Endothelial cell of umbilical vein (primary cell): Measurements from ENCODE around the gene NPPB. TPM values are rescaled to one million over a fixed set of nuclear protein-coding genes. Genes with fewer than 3 reads are reported as not detected.

Experiments used
- BruUV-seq: library from RNA; stranded (reverse); fragments of 400-500 nt; replicated peaks from 2 replicates; lab custom pipeline; 2021; lab: Mats Ljungman, UMichigan
- CTCF ChIA-PET: fragments of 300-600, 350-600 bp; sonication (Branson Sonifier 250); formaldehyde crosslinking; loops from one replicate; lab custom pipeline; 2021; ENCODE audit warnings: antibody characterized with exemption, inconsistent platforms; lab: Charles Lee
- POLR2A ChIA-PET: fragments of 300-600, 350-600 bp; sonication (Branson Sonifier 250); formaldehyde crosslinking; loops from one replicate; lab custom pipeline; 2021; ENCODE audit warnings: antibody characterized with exemption, inconsistent platforms; lab: Charles Lee
- DNase-seq: peaks from one replicate; pipeline ENCODE4 v3.0.0-alpha.2; 2011; ENCODE audit warnings: low read depth, low spot score
- FAIRE-seq: peaks from 2 replicates; lab custom pipeline; 2011; peaks lifted over from hg19 to GRCh38; lab: Jason Lieb, UNC
- H2AFZ ChIP-seq: 2 replicates; pipeline ENCODE4 v1.6.0; 2012; ENCODE audit warnings: low read depth, low read length, control low read depth, inconsistent platforms
- H3K27ac ChIP-seq: 2 replicates; pipeline ENCODE4 v1.5.1; 2011; ENCODE audit warnings: low read depth, mild to moderate bottlenecking, control low read depth, low read length, moderate library complexity; ENCODE audit not compliant: insufficient read depth
- H3K27me3 ChIP-seq, 2 experiments: 2 replicates each; pipeline versions ENCODE4 v1.6.0 to v1.6.1; 2011; ENCODE audit warnings: low read length in 2 of 2, mixed read lengths in 1 of 2; ENCODE audit not compliant: control insufficient read depth in 2 of 2, insufficient read depth in 2 of 2
- H3K36me3 ChIP-seq, 2 experiments: 2 replicates in 1 of 2; 3 replicates in 1 of 2; pipeline ENCODE4 v1.5.1; 2011; ENCODE audit warnings: low read length in 2 of 2, mild to moderate bottlenecking in 1 of 2, moderate library complexity in 1 of 2; ENCODE audit not compliant: control insufficient read depth in 2 of 2, insufficient read depth in 2 of 2; ENCODE audit errors: extremely low read depth in 1 of 2
- H3K4me1 ChIP-seq: 3 replicates; pipeline ENCODE4 v1.5.1; 2011; ENCODE audit warnings: mild to moderate bottlenecking, low read length; ENCODE audit not compliant: control insufficient read depth, insufficient read depth; ENCODE audit errors: extremely low read depth
- H3K4me2 ChIP-seq: 2 replicates; pipeline ENCODE4 v1.6.1; 2011; ENCODE audit warnings: low read length, control low read depth, mixed read lengths; ENCODE audit not compliant: insufficient read depth
- H3K4me3 ChIP-seq, 3 experiments: fragments of 200-600 bp in 1 of 3; sonication (generic), shearing (Covaris generic) in 1 of 3; replicated peaks in 1 of 3; 2 replicates each; pipeline ENCODE4 v1.5.1; 2011 to 2016; ENCODE audit warnings: control low read depth in 3 of 3, low read length in 3 of 3, mild to moderate bottlenecking in 2 of 3, inconsistent platforms in 1 of 3, low read depth in 1 of 3, moderate library complexity in 1 of 3; ENCODE audit not compliant: insufficient read depth in 1 of 3
- H3K79me2 ChIP-seq: 2 replicates; pipeline ENCODE4 v1.6.0; 2012; ENCODE audit warnings: low read length, inconsistent platforms; ENCODE audit not compliant: control insufficient read depth, insufficient read depth
- H3K9ac ChIP-seq: replicated peaks from 2 replicates; pipeline ENCODE3; 2011; ENCODE audit warnings: low read length, control low read depth; ENCODE audit not compliant: insufficient read depth; ENCODE audit errors: extremely low read depth
- H3K9me1 ChIP-seq: replicated peaks from 3 replicates; pipeline ENCODE4 v1.6.0; 2011; ENCODE audit warnings: mild to moderate bottlenecking, low read length; ENCODE audit not compliant: control insufficient read depth, insufficient read depth; ENCODE audit errors: extremely low read depth
- H3K9me3 ChIP-seq: replicated peaks from 2 replicates; pipeline ENCODE4 v1.5.1; 2012; ENCODE audit warnings: low read length, inconsistent platforms; ENCODE audit not compliant: control insufficient read depth, insufficient read depth
- H4K20me1 ChIP-seq: replicated peaks from 2 replicates; pipeline ENCODE3; 2011; ENCODE audit warnings: mild to moderate bottlenecking, low read length; ENCODE audit not compliant: control insufficient read depth, insufficient read depth; ENCODE audit errors: extremely low read depth
- EZH2 ChIP-seq: IDR thresholded peaks from 2 replicates; pipeline ENCODE4 v1.6.1; 2012; ENCODE audit warnings: borderline replicate concordance, low read depth, mild to moderate bottlenecking, moderate library complexity, low read length, inconsistent platforms; ENCODE audit not compliant: severe bottlenecking
- GATA2 ChIP-seq: IDR thresholded peaks from 2 replicates; pipeline ENCODE4 v1.7.0; 2011; ENCODE audit warnings: low read depth, mild to moderate bottlenecking, moderate library complexity, mixed read lengths, low read length; ENCODE audit not compliant: insufficient read length, insufficient read depth
- JUN ChIP-seq: IDR thresholded peaks from 2 replicates; pipeline ENCODE4 v1.6.1; 2011; ENCODE audit warnings: borderline replicate concordance, low read depth; ENCODE audit not compliant: insufficient read length, insufficient read depth
- MYC ChIP-seq: IDR thresholded peaks from one replicate; pipeline ENCODE4 v1.6.1; 2011; ENCODE audit warnings: mild to moderate bottlenecking, low read depth, low read length
- POLR2A ChIP-seq: IDR thresholded peaks from 2 replicates; pipeline ENCODE4 v1.6.1; 2012; ENCODE audit warnings: low read depth, mild to moderate bottlenecking, control low read depth, low read length
- POLR2AphosphoS5 ChIP-seq: IDR thresholded peaks from 2 replicates; pipeline ENCODE4 v1.6.1; 2012; ENCODE audit warnings: low read depth, mild to moderate bottlenecking, control low read depth, low read length, moderate library complexity; ENCODE audit not compliant: insufficient read depth
- dilution Hi-C: fragments of 300-500 bp; cut with MboI; formaldehyde crosslinking; loops from one replicate; pipeline ENCODE4 v1.15.0; 2019; ENCODE audit warnings: low sequenced_read_pairs; ENCODE audit not compliant: extremely low pct_ligation_motif_present
- intact Hi-C: fragments of 100-400 bp; cut with micrococcal nuclease; formaldehyde crosslinking; loops from one replicate; pipeline ENCODE4 v1.10.0; 2022
- polyA plus RNA-seq, 4 experiments: library from polyadenylated mRNA; depleted of rRNA in 3 of 4; stranded (reverse) in 3 of 4; unstranded in 1 of 4; fragments of >200 nt; gene quantifications; 2 replicates each; pipeline versions ENCODE4 v1.2.1 to v1.2.3, GENCODE V29; 2011 to 2012; ENCODE audit warnings: missing spikeins in 1 of 4
- total RNA-seq: library from RNA; stranded (reverse); gene quantifications from 2 replicates; pipeline ENCODE4 v1.2.3, GENCODE V29; 2021
- TF ChIP-seq, protein P1 (sequence below): IDR thresholded peaks from 2 replicates; pipeline ENCODE4 v1.6.1; 2011; ENCODE audit not compliant: insufficient read depth, insufficient read length
- TF ChIP-seq, protein P2 (sequence below), 2 donors: IDR thresholded peaks; 1 replicate in 1 of 2; 2 replicates in 1 of 2; pipeline ENCODE4 v1.5.1; 2011; ENCODE audit warnings: low read length in 2 of 2, mild to moderate bottlenecking in 2 of 2, moderate library complexity in 2 of 2, control low read depth in 1 of 2, inconsistent platforms in 1 of 2, low read depth in 1 of 2; ENCODE audit not compliant: insufficient read depth in 1 of 2; ENCODE audit errors: extremely low read depth in 1 of 2

The NPPB gene
- total and polyA plus RNA-seq, 2 donors (not counting 3 experiments of a cell fraction or from before 2014, with no cell fraction given) = not detected

GRCh38 chr1:11847667-11848372 is 10.9 kb downstream of the NPPB start, which contains the start of gene NPPA:
Gene NPPA (minus strand): TSS chr1:11847783. CDS start chr1:11847684, 99 bp downstream.
- no peak for FAIRE-seq
- H3K27me3 ChIP-seq = no peaks in the 10 kb centered on the region
- dilution Hi-C loops (no loop called here), intact Hi-C loops (no loop called here)
- no peaks in the 10 kb centered on the region for H3K79me2 ChIP-seq
- H3K9me1 ChIP-seq = no peaks in the 10 kb centered on the region
- no peak within 1 kb of the TSS for H3K9ac ChIP-seq
- ChIA-PET CTCF (interaction anchor here (1.0 to 1.5 kb wide), 4 partner anchors 9 to 39 kb away, joined by 4 to 5 read pairs (median 4); partner anchors contain the start of gene NPPB), POLR2A (no interaction called here)
- H3K36me3 ChIP-seq = peaks cover 0 to 22% of the 10 kb centered on the region in 2 experiments
- no peaks in the 10 kb centered on the region for H3K4me1 ChIP-seq
- H2AFZ ChIP-seq = no peak within 1 kb of the TSS
- no peak within 1 kb of the TSS for H3K4me3 ChIP-seq
- TF ChIP-seq EZH2 (no peak), POLR2AphosphoS5 (no peak), MYC (no peak)
- TF ChIP-seq, protein P1, sequence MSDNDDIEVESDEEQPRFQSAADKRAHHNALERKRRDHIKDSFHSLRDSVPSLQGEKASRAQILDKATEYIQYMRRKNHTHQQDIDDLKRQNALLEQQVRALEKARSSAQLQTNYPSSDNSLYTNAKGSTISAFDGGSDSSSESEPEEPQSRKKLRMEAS = no peak
- H3K9me3 ChIP-seq = no peaks in the 10 kb centered on the region
- BruUV-seq = no TSS peak
- no peak for DNase-seq
- no peaks in the 10 kb centered on the region for H4K20me1 ChIP-seq
- no peak within 1 kb of the TSS for H3K27ac ChIP-seq
- H3K4me2 ChIP-seq = no peak within 1 kb of the TSS

- Histone ChIP-seq H3K4me3 (no peak overlapping the region), H2AFZ (no peak overlapping the region), H3K9me3 (no peaks in the 10 kb centered on the region), H3K27me3 (no peaks in the 10 kb centered on the region), H3K4me2 (no peak overlapping the region), H3K27ac (no peak overlapping the region), H4K20me1 (no peaks in the 10 kb centered on the region), H3K9me1 (no peaks in the 10 kb centered on the region), H3K36me3 (peaks cover 8 to 27% of the 10 kb centered on the region in 2 experiments), H3K9ac (no peak overlapping the region), H3K4me1 (peaks cover 7% of the 10 kb centered on the region), H3K79me2 (no peaks in the 10 kb centered on the region)
- DNase-seq (peak; percentile 20), FAIRE-seq (peak; percentile 33)
- BruUV-seq = no TSS peak
- TF ChIP-seq EZH2 (no peak), POLR2AphosphoS5 (no peak), JUN (no peak), POLR2A (no peak), GATA2 (no peak), MYC (no peak)
- TF ChIP-seq, protein P1 = no peak
- TF ChIP-seq, protein P2, sequence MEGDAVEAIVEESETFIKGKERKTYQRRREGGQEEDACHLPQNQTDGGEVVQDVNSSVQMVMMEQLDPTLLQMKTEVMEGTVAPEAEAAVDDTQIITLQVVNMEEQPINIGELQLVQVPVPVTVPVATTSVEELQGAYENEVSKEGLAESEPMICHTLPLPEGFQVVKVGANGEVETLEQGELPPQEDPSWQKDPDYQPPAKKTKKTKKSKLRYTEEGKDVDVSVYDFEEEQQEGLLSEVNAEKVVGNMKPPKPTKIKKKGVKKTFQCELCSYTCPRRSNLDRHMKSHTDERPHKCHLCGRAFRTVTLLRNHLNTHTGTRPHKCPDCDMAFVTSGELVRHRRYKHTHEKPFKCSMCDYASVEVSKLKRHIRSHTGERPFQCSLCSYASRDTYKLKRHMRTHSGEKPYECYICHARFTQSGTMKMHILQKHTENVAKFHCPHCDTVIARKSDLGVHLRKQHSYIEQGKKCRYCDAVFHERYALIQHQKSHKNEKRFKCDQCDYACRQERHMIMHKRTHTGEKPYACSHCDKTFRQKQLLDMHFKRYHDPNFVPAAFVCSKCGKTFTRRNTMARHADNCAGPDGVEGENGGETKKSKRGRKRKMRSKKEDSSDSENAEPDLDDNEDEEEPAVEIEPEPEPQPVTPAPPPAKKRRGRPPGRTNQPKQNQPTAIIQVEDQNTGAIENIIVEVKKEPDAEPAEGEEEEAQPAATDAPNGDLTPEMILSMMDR (IDR thresholded peaks at IDR 0.05; ENCODE audit: extremely low read depth in 1 of 2, insufficient read depth in 1 of 2, low read depth in 1 of 2, low read length in 2 of 2) = no peak
- intact Hi-C loops = loop anchor here (1.0 kb wide), 1 partner anchor 14 kb away; no protein-coding TSS in a partner anchor
- ChIA-PET CTCF (interaction anchor here (1.0 to 1.5 kb wide), 3 partner anchors 7 to 62 kb away, joined by 3 read pairs; no protein-coding TSS in a partner anchor), POLR2A (interaction anchor here (0.7 kb wide), 1 partner anchor 572 kb away, joined by 4 read pairs; no protein-coding TSS in a partner anchor)
- dilution Hi-C loops = no loop called here
Measured at GRCh38 chr1:11845641-11846335, 13.0 kb downstream of the NPPB start.
